ENCODE measurements around the gene RELCH. TPM values are rescaled to one million over a fixed set of nuclear protein-coding genes. Genes with fewer than 3 reads are reported as not detected.

RELCH gene
- total RNA-seq, 1 experiment from 2014 or later = 16.7 TPM

GRCh38 chr18:62324181-62324828 is 137.2 kb downstream of the RELCH start:
- DNase-seq (ENCODE audit: low read depth) = no peak

- DNase-seq (ENCODE audit: low read depth) = no peak
These were observed 138.1 kb downstream of the RELCH start, which contains the start of gene TNFRSF11A for GRCh38 chr18:62324917-62325805. Gene TNFRSF11A, plus strand, starts transcription at chr18:62325310. Its CDS starts 43 bp downstream, at chr18:62325353.

- DNase-seq (ENCODE audit: low read depth) = no peak
These were observed 139.0 kb downstream of the RELCH start for GRCh38 chr18:62325806-62326645.

- DNase-seq (ENCODE audit: low read depth) = no peak
These were observed 139.7 kb downstream of the RELCH start for GRCh38 chr18:62326646-62327348.

- no peak for DNase-seq (ENCODE audit: low read depth)
These were observed 140.9 kb downstream of the RELCH start for GRCh38 chr18:62327977-62328376.

GRCh38 chr18:62328586-62329525 is 141.8 kb downstream of the RELCH start:
- no peak for DNase-seq (ENCODE audit: low read depth)

- DNase-seq (ENCODE audit: low read depth) = peak; percentile 22
These were observed 142.8 kb downstream of the RELCH start for GRCh38 chr18:62329691-62330454.

GRCh38 chr18:62330650-62331049 is 143.6 kb downstream of the RELCH start:
- DNase-seq (ENCODE audit: low read depth) = no peak

- peak; percentile 22 for DNase-seq (ENCODE audit: low read depth)
These were observed 144.7 kb downstream of the RELCH start for GRCh38 chr18:62331581-62332356.

- no peak for DNase-seq (ENCODE audit: low read depth)
These were observed 145.4 kb downstream of the RELCH start for GRCh38 chr18:62332431-62332830.

GRCh38 chr18:62332964-62333695 is 146.1 kb downstream of the RELCH start:
- DNase-seq (ENCODE audit: low read depth) = no peak

- peak; percentile 74 for DNase-seq (ENCODE audit: low read depth)
These were observed 147.1 kb downstream of the RELCH start for GRCh38 chr18:62334120-62334519.

GRCh38 chr18:62335494-62335893 is 148.4 kb downstream of the RELCH start:
- DNase-seq (ENCODE audit: low read depth) = peak; percentile 59

GRCh38 chr18:62336618-62337017 is 149.6 kb downstream of the RELCH start:
- peak; percentile 12 for DNase-seq (ENCODE audit: low read depth)

GRCh38 chr18:62337336-62337735 is 150.3 kb downstream of the RELCH start:
- DNase-seq (ENCODE audit: low read depth) = no peak

GRCh38 chr18:62338446-62339105 is 151.5 kb downstream of the RELCH start:
- no peak for DNase-seq (ENCODE audit: low read depth)

All from RPMI7951 (cell line).